ENCODE data around the gene ETFBKMT.
"Not testable (repeated sequence)": the region's sequence is repeated elsewhere in the genome, so short reads cannot be mapped to it uniquely, and the experiment has no call there.

Gene ETFBKMT

DNA sequence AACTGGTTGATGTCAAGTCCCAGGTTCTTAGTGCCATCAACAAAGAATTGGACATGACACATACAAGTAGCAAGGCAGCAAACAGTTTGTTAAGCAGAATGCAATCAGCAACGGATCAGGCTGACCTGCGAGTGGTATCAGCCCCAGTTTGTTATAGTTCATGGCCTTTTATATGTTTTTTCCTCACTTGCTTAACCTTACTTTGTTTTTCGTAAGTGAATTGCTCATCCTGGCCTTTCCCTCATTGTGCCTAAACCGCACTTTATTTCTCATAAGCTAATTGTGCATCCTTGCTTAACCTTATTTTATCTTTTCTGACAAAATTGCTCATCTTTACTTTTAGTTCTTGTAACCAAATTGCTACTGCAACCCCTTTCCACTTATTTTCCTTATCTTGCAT lies 4.1 kb downstream of the ETFBKMT start:
- Histone ChIP-seq H3K36me3 (no peaks in the 10 kb centered on the region), H3K9me3 (no peaks in the 10 kb centered on the region), H3K4me1 (no peaks in the 10 kb centered on the region), H3K27me3 (no peaks in the 10 kb centered on the region), H3K4me3 (ENCODE audit: low read depth, low read length) (no peak overlapping the region)
- no peak for DNase-seq
- TF ChIP-seq, protein P1, sequence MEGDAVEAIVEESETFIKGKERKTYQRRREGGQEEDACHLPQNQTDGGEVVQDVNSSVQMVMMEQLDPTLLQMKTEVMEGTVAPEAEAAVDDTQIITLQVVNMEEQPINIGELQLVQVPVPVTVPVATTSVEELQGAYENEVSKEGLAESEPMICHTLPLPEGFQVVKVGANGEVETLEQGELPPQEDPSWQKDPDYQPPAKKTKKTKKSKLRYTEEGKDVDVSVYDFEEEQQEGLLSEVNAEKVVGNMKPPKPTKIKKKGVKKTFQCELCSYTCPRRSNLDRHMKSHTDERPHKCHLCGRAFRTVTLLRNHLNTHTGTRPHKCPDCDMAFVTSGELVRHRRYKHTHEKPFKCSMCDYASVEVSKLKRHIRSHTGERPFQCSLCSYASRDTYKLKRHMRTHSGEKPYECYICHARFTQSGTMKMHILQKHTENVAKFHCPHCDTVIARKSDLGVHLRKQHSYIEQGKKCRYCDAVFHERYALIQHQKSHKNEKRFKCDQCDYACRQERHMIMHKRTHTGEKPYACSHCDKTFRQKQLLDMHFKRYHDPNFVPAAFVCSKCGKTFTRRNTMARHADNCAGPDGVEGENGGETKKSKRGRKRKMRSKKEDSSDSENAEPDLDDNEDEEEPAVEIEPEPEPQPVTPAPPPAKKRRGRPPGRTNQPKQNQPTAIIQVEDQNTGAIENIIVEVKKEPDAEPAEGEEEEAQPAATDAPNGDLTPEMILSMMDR (IDR thresholded peaks at IDR 0.05; ENCODE audit: low read depth, low read length) = no peak

DNA sequence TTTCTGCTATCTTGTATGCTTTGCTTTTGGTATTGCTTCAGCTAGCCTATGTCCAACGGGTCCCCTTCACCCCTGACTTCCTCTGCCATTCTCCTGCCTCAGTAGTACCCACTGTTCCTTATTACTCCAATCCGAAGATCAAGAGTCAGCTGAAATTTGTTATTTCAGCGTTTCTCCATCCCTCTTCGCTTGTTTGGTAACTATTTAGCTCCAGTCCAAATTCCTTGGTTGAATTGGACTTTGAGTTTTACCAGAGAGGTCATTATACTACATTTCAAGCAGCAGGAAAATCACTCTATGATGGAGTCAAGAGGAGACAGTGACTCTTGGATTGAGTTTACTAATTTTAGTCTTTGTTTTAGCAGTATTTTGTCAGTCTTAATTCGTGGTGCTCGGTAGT lies 4.5 kb downstream of the ETFBKMT start:
- H3K9me3 ChIP-seq = no peaks in the 10 kb centered on the region
- TF ChIP-seq, protein P1 (IDR thresholded peaks at IDR 0.05; ENCODE audit: low read depth, low read length) = no peak
- no peak overlapping the region for H3K4me3 ChIP-seq (ENCODE audit: low read depth, low read length)
- H3K36me3 ChIP-seq = no peaks in the 10 kb centered on the region
- DNase-seq = no peak
- H3K4me1 ChIP-seq = no peaks in the 10 kb centered on the region
- H3K27me3 ChIP-seq = no peaks in the 10 kb centered on the region

DNA sequence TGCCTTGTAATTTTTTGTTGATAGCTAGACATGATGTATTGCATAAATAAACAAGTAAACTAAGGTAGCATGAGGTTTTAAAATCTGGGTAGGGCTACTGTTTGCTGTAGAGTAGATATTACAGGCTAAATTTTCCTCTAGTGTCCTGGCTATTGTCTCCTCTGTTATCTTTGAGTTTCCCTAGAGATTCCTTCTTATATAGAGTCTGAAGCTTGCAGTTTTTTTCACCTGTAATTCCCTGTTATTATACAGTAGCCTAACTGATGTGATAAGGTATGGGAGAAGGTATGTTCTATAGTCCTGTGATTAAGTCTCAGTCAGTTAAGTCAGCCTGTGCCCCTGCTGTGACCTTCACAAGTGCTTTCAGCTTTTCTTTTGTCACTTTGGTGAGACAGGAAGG lies 9.5 kb downstream of the ETFBKMT start:
- TF ChIP-seq, protein P1 (IDR thresholded peaks at IDR 0.05; ENCODE audit: low read depth, low read length) = no peak
- no peak for DNase-seq
- H3K4me1 ChIP-seq = no peaks in the 10 kb centered on the region

DNA sequence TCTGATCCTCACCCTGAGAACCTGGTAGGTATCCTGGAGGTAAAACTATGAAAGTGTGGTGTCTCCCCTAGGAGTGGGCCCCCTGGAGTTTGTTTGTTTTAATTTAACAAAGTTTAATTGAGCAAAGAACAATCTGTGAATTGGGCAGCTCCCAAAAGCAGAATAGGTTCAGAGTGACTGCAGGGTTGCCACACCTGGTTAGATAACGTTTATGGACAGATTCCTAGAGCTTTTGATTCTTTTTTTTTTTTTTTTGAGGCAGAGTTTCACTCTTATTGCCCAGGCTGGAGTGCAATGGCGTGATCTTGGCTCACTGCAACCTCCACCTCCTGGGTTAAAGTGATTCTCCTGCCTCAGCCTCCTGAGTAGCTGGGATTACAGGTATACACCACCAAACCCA lies 10.1 kb downstream of the ETFBKMT start:
- H3K9me3 ChIP-seq; DNase-seq; H3K4me3 ChIP-seq (ENCODE audit: low read depth, low read length); H3K27me3 ChIP-seq; H3K4me1 ChIP-seq; H3K36me3 ChIP-seq: not testable (repeated sequence)

More for the DNA sequence above, 9.5 kb downstream of the ETFBKMT start:
- Histone ChIP-seq H3K4me3 (ENCODE audit: low read depth, low read length) (no peak overlapping the region), H3K27me3 (no peaks in the 10 kb centered on the region), H3K9me3 (no peaks in the 10 kb centered on the region), H3K36me3 (no peaks in the 10 kb centered on the region)

DNA sequence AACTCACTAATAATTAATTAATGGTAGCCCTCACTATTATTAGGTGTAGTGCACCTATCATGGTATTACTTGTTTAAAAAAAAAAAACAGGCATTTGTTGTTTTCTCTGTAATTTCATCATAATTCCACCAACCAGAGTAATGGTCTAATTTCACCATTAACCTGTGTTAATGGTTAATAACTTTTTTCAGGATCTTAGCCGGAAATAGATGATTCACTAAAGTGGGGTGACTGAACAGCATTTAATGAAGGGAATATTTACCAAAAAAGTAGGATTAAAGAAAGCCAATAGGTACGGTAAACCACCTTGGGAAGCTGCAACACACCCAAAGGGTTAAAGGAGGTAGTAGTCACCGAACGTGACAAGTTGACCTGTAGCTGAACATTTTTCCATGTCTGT lies 13.0 kb downstream of the ETFBKMT start:
- Histone ChIP-seq H3K4me1 (no peaks in the 10 kb centered on the region), H3K27me3 (no peaks in the 10 kb centered on the region), H3K9me3 (no peaks in the 10 kb centered on the region), H3K36me3 (no peaks in the 10 kb centered on the region), H3K4me3 (ENCODE audit: low read depth, low read length) (no peak overlapping the region)
- TF ChIP-seq, protein P1 (IDR thresholded peaks at IDR 0.05; ENCODE audit: low read depth, low read length) = no peak
- DNase-seq = no peak

DNA sequence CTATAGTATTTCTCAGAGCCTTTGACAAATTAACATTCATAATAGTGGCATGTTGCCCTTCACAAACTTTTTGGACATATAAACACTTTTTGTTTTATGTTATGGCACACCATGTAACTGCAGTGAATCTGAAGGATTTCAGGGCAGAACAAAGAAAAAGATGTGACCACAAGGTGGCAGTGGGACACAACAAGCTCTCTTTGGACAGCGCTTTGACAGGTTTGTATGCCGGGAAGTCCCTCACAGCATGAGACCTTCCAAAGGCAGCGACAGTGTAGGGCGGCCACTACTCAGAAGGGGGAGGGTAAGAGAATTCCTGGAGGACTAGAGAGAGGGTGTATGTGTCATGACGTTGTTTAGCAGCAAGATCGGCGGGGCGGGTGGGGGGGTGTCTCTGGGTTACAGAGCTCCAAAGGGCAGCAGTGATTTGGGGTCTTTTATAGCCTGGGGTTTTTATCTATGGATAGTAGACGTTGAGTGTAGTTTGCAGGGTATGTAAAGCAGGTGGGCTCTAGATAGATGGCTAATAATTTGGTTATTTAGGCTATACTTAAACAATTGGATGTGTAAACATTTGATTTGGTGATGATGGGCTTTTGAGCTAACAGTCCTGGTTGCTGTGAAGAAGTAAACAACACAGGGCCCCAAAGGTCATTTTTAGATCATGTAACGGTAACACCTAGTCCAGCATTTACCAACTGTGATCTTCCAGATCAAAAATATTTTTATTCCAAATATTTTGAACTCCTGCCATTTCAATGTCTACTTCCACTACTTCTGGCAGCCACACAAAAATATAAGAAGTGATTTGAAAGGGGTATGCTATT lies 22.9 kb downstream of the ETFBKMT start:
- Histone ChIP-seq H3K27me3 (no peaks in the 10 kb centered on the region), H3K4me1 (no peaks in the 10 kb centered on the region), H3K4me3 (ENCODE audit: low read depth, low read length) (no peak overlapping the region), H3K36me3 (no peaks in the 10 kb centered on the region), H3K9me3 (no peaks in the 10 kb centered on the region)
- TF ChIP-seq, protein P1 (IDR thresholded peaks at IDR 0.05; ENCODE audit: low read depth, low read length) = peak; percentile 89
- peak; percentile 71 for DNase-seq

All from BE2C (cell line).